ENCODE measurements around the gene CCDC171.

Gene CCDC171

DNA sequence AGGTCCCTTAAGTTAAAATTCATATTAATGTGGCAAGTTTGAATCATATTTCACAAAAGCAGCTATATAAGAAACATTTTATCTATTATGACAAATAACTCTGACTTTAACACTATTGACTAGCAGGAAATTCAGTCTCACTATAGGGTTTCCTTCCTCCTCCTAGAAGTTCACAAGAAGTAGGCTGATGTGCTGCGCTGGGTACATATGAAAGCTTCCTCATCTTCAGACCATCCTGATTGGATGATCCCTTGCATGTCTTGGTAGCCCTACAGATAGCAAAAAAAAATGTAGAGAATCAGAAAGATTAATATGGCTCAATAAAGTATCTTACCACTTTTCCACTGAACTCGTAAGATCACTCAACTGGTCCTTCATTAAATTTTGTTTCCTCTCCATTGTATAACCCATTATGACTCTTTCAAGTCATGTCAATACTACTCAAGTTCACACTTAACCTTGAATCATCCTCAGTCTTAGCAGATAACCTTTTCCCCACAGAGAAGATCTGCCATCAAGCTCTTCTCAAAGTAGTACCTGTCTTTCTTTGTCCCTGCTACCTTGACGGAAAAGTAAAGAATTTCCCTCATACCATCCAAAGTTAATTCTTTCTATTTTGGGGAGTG is 30.6 kb upstream of the CCDC171 start:
- TF ChIP-seq ZBTB7A (IDR thresholded peaks at IDR 0.05; ENCODE audit: low read depth) (no peak), EGR1 (IDR thresholded peaks at IDR 0.05) (no peak), TCF12 (IDR thresholded peaks at IDR 0.05; ENCODE audit: low read depth) (no peak), EP300 (IDR thresholded peaks at IDR 0.05; ENCODE audit: borderline replicate concordance) (no peak), RAD21 (IDR thresholded peaks at IDR 0.05; ENCODE audit: low read depth) (no peak), YY1 (IDR thresholded peaks at IDR 0.05; ENCODE audit: low read depth) (no peak), NFIC (IDR thresholded peaks at IDR 0.05) (no peak), TAF1 (IDR thresholded peaks at IDR 0.05; ENCODE audit: low read depth) (no peak), TEAD4 (IDR thresholded peaks at IDR 0.05) (no peak)
- TF ChIP-seq, protein P1, sequence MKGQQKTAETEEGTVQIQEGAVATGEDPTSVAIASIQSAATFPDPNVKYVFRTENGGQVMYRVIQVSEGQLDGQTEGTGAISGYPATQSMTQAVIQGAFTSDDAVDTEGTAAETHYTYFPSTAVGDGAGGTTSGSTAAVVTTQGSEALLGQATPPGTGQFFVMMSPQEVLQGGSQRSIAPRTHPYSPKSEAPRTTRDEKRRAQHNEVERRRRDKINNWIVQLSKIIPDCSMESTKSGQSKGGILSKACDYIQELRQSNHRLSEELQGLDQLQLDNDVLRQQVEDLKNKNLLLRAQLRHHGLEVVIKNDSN (IDR thresholded peaks at IDR 0.05), result no peak
- TF ChIP-seq, protein P2, sequence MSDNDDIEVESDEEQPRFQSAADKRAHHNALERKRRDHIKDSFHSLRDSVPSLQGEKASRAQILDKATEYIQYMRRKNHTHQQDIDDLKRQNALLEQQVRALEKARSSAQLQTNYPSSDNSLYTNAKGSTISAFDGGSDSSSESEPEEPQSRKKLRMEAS (IDR thresholded peaks at IDR 0.05), result no peak

DNA sequence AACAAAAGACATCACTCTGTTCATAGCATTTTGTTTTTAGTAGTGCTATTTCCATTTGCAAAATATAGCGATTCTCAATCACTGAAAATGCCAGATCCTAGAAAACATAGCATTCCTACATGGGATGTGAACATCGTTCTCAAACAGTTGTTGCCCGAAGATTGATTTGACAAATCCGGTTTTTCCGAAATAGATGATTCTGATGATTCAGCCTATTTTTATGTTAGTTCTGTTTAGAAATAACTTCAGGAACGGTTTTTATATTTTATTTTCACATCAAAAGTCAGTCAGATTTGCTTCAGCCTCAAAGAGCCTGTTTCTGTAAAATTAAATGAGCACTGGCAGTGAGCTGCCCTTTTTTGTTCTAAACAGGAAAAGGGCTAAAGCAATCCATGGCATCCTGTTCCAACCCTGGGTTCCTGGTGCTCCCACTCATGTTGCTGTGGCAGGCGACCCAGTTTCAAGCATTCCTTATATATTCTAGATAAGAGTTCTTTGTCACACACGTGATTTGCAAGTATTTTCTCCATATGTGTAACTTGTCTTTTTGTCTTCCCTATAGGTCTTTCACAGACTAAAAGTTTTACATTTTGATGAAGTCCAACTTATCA is 27.9 kb upstream of the CCDC171 start:
- TF ChIP-seq, protein P2 (IDR thresholded peaks at IDR 0.05), result no peak
- TF ChIP-seq, protein P3, sequence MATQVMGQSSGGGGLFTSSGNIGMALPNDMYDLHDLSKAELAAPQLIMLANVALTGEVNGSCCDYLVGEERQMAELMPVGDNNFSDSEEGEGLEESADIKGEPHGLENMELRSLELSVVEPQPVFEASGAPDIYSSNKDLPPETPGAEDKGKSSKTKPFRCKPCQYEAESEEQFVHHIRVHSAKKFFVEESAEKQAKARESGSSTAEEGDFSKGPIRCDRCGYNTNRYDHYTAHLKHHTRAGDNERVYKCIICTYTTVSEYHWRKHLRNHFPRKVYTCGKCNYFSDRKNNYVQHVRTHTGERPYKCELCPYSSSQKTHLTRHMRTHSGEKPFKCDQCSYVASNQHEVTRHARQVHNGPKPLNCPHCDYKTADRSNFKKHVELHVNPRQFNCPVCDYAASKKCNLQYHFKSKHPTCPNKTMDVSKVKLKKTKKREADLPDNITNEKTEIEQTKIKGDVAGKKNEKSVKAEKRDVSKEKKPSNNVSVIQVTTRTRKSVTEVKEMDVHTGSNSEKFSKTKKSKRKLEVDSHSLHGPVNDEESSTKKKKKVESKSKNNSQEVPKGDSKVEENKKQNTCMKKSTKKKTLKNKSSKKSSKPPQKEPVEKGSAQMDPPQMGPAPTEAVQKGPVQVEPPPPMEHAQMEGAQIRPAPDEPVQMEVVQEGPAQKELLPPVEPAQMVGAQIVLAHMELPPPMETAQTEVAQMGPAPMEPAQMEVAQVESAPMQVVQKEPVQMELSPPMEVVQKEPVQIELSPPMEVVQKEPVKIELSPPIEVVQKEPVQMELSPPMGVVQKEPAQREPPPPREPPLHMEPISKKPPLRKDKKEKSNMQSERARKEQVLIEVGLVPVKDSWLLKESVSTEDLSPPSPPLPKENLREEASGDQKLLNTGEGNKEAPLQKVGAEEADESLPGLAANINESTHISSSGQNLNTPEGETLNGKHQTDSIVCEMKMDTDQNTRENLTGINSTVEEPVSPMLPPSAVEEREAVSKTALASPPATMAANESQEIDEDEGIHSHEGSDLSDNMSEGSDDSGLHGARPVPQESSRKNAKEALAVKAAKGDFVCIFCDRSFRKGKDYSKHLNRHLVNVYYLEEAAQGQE (IDR thresholded peaks at IDR 0.05; ENCODE audit: low read depth), result no peak
- TF ChIP-seq ZBTB7A (IDR thresholded peaks at IDR 0.05; ENCODE audit: low read depth), result no peak
- TF ChIP-seq CREB1 (IDR thresholded peaks at IDR 0.05; ENCODE audit: low read depth), result no peak
- TF ChIP-seq FOXM1 (IDR thresholded peaks at IDR 0.05; ENCODE audit: borderline replicate concordance, low read depth), result no peak
- TF ChIP-seq EP300 (IDR thresholded peaks at IDR 0.05; ENCODE audit: borderline replicate concordance), result no peak
- TF ChIP-seq TEAD4 (IDR thresholded peaks at IDR 0.05), result no peak

DNA sequence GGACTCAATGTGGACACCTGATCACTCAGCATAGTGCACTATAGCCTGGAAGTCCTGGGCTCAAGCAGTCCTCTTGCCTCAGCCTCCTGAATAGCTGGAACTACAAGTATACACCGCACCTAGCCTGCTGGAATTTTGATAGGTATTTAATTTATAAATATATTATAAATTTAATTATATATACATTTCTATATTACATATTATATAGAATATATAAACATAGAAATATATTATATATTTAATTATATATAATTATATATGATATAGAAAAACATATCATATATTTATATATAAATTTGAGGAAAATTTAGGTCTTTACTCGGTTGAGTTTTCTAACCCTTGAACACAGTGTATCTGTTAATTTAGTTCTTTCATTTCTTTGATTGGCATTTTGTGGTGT is 26.9 kb upstream of the CCDC171 start:
- TF ChIP-seq ZBTB7A (IDR thresholded peaks at IDR 0.05; ENCODE audit: low read depth), result no peak
- TF ChIP-seq, protein P2 (IDR thresholded peaks at IDR 0.05), result no peak
- TF ChIP-seq, protein P3 (IDR thresholded peaks at IDR 0.05; ENCODE audit: low read depth), result no peak
- no peak for TF ChIP-seq FOXM1 (IDR thresholded peaks at IDR 0.05; ENCODE audit: borderline replicate concordance, low read depth)
- no peak for TF ChIP-seq TAF1 (IDR thresholded peaks at IDR 0.05; ENCODE audit: low read depth)
- no peak for TF ChIP-seq TEAD4 (IDR thresholded peaks at IDR 0.05)
- TF ChIP-seq TCF12 (IDR thresholded peaks at IDR 0.05; ENCODE audit: low read depth), result no peak
- no peak for TF ChIP-seq CEBPB (IDR thresholded peaks at IDR 0.05)
- TF ChIP-seq YY1 (IDR thresholded peaks at IDR 0.05; ENCODE audit: low read depth), result no peak
- TF ChIP-seq NFIC (IDR thresholded peaks at IDR 0.05), result no peak
- TF ChIP-seq, protein P1 (IDR thresholded peaks at IDR 0.05), result no peak
- TF ChIP-seq RAD21 (IDR thresholded peaks at IDR 0.05; ENCODE audit: low read depth), result no peak
- TF ChIP-seq EP300 (IDR thresholded peaks at IDR 0.05; ENCODE audit: borderline replicate concordance), result no peak
- no peak for TF ChIP-seq CREB1 (IDR thresholded peaks at IDR 0.05; ENCODE audit: low read depth)
- no peak for TF ChIP-seq EGR1 (IDR thresholded peaks at IDR 0.05)

DNA sequence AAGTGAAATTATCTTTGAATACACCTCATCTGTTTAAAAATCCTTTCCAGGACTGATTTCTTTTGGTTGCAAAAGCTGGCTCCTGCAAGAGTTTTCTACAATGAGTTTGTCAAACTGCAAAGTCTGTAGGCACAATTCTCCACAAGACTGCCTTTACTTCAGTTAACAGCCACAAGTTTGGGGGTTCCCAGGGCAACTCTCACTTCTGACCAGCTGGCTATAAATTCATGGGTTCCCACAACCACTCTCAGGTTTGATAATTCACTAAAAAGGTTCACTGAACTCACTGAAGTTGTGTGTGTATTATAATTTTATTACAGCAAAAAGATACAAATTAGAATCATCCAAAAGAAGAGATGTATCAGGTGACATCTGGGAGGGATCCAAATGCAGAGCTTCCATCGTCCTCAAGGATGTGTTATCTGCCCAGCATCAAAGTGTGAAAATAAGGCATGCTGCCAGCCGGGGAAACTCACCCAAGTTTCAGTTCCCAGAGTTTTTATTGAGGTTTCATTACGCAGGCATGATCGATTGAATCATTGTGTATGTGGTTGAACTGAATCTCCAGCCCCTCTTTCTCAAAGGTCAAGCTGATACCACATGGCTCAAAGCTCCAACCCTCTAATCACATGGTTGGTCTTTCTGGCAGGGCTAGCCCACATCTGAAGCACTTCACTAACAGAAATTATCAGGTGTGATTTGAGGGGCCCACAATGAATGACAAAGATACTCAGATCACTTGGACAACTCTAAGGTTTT is 23.1 kb upstream of the CCDC171 start:
- TF ChIP-seq, protein P3 (IDR thresholded peaks at IDR 0.05; ENCODE audit: low read depth), result no peak
- no peak for TF ChIP-seq EGR1 (IDR thresholded peaks at IDR 0.05)
- TF ChIP-seq RAD21 (IDR thresholded peaks at IDR 0.05; ENCODE audit: low read depth), result no peak
- TF ChIP-seq YY1 (IDR thresholded peaks at IDR 0.05; ENCODE audit: low read depth), result no peak
- TF ChIP-seq FOXM1 (IDR thresholded peaks at IDR 0.05; ENCODE audit: borderline replicate concordance, low read depth), result no peak
- TF ChIP-seq, protein P1 (IDR thresholded peaks at IDR 0.05), result no peak
- TF ChIP-seq NFIC (IDR thresholded peaks at IDR 0.05), result no peak
- no peak for TF ChIP-seq EP300 (IDR thresholded peaks at IDR 0.05; ENCODE audit: borderline replicate concordance)
- TF ChIP-seq, protein P2 (IDR thresholded peaks at IDR 0.05), result no peak
